ENCODE results near the gene SPCS2.

Gene SPCS2

GRCh38 chr11:74948898-74949752, at the start of gene SPCS2, which contains the start of gene XRRA1:
Gene SPCS2 (plus strand): TSS chr11:74949266. CDS start chr11:74949286, 20 bp downstream.
Gene XRRA1 (minus strand): TSS chr11:74949091. CDS start chr11:74940878, 8,213 bp downstream.
- peak; percentile 99 for DNase-seq

GRCh38 chr11:74902342-74902741, 46.7 kb upstream of the SPCS2 start:
- no peak for DNase-seq

GRCh38 chr11:74905326-74905725, 43.7 kb upstream of the SPCS2 start:
- no peak for DNase-seq

GRCh38 chr11:74909385-74909784, 39.7 kb upstream of the SPCS2 start:
- no peak for DNase-seq

GRCh38 chr11:74909812-74910211, 39.3 kb upstream of the SPCS2 start:
- no peak for DNase-seq

- no peak for DNase-seq
These were observed 25.9 kb upstream of the SPCS2 start for GRCh38 chr11:74923125-74923524.

- no peak for DNase-seq
These were observed 23.8 kb upstream of the SPCS2 start for GRCh38 chr11:74925281-74925680.

- DNase-seq: no peak
These were observed 22.6 kb upstream of the SPCS2 start for GRCh38 chr11:74926304-74927030.

GRCh38 chr11:74927496-74927895, 21.6 kb upstream of the SPCS2 start:
- DNase-seq: no peak

GRCh38 chr11:74929431-74930363, 19.4 kb upstream of the SPCS2 start:
- DNase-seq: peak; percentile 58

GRCh38 chr11:74932169-74932568, 16.9 kb upstream of the SPCS2 start:
- DNase-seq: no peak

GRCh38 chr11:74932797-74933196, 16.3 kb upstream of the SPCS2 start:
- DNase-seq: no peak

GRCh38 chr11:74933765-74934164, 15.3 kb upstream of the SPCS2 start:
- DNase-seq: no peak

- DNase-seq: no peak
These were observed 13.8 kb upstream of the SPCS2 start for GRCh38 chr11:74935285-74935684.

GRCh38 chr11:74936087-74936486, 13.0 kb upstream of the SPCS2 start:
- no peak for DNase-seq

GRCh38 chr11:74936976-74937375, 12.1 kb upstream of the SPCS2 start:
- DNase-seq: no peak

GRCh38 chr11:74937696-74938475, 11.2 kb upstream of the SPCS2 start:
- no peak for DNase-seq

- DNase-seq: no peak
These were observed 7.6 kb upstream of the SPCS2 start for GRCh38 chr11:74941492-74941891.

GRCh38 chr11:74942073-74942759, 6.8 kb upstream of the SPCS2 start:
- no peak for DNase-seq

- DNase-seq: no peak
These were observed 544 bp upstream of the SPCS2 start for GRCh38 chr11:74948546-74948897.

- no peak for DNase-seq
These were observed 679 bp downstream of the SPCS2 start for GRCh38 chr11:74949753-74950137.
